Activated CD8-positive, alpha-beta memory T cell treated with anti-CD3 and anti-CD28 coated beads, Interleukin-2, amount 10 ng/mL, durations not matched to agents 7 days and 5 days (primary cell): Measurements from ENCODE around the gene ATP5F1A. TPM values are rescaled to one million over a fixed set of nuclear protein-coding genes. Genes with fewer than 3 reads are reported as not detected.
"Not testable (repeated sequence)": the region's sequence is repeated elsewhere in the genome, so short reads cannot be mapped to it uniquely, and the experiment has no call there.

Experiments used
- ATAC-seq: fragments of 150-1000 bp; cut with Tn5 transposase; one replicate; pipeline ENCODE4 v1.10.0; 2021; ENCODE audit warnings: moderate library complexity
- CTCF ChIA-PET: fragments of 350-600 bp; sonication (Branson Sonifier 250); formaldehyde crosslinking; loops from one replicate; lab custom pipeline; 2021; ENCODE audit warnings: antibody characterized with exemption; lab: Charles Lee
- DNase-seq: peaks from one replicate; pipeline ENCODE4 v3.0.0-alpha.2; 2020
- H3K27ac Mint-ChIP-seq: one replicate; pipeline ENCODE4 v1.8.0; 2021; ENCODE audit warnings: mild to moderate bottlenecking, mixed read lengths
- H3K27me3 Mint-ChIP-seq: one replicate; pipeline ENCODE4 v1.8.0; 2021; ENCODE audit warnings: mixed read lengths
- H3K36me3 Mint-ChIP-seq: one replicate; pipeline ENCODE4 v1.8.0; 2021; ENCODE audit warnings: mild to moderate bottlenecking, mixed read lengths
- H3K4me1 Mint-ChIP-seq: one replicate; pipeline ENCODE4 v1.8.0; 2021; ENCODE audit warnings: mixed read lengths
- H3K4me3 Mint-ChIP-seq: one replicate; pipeline ENCODE4 v1.8.0; 2021; ENCODE audit warnings: mild to moderate bottlenecking, moderate library complexity, mixed read lengths
- H3K9me3 Mint-ChIP-seq: one replicate; pipeline ENCODE4 v1.8.0; 2022; ENCODE audit warnings: low read depth, mixed read lengths
- total RNA-seq, 2 experiments: library from RNA; stranded (reverse); gene quantifications; one replicate each; pipeline ENCODE4 v1.2.3, GENCODE V29; 2021

Gene ATP5F1A
- 100 to 1,000 TPM; 341 to 485 TPM for total RNA-seq

DNA sequence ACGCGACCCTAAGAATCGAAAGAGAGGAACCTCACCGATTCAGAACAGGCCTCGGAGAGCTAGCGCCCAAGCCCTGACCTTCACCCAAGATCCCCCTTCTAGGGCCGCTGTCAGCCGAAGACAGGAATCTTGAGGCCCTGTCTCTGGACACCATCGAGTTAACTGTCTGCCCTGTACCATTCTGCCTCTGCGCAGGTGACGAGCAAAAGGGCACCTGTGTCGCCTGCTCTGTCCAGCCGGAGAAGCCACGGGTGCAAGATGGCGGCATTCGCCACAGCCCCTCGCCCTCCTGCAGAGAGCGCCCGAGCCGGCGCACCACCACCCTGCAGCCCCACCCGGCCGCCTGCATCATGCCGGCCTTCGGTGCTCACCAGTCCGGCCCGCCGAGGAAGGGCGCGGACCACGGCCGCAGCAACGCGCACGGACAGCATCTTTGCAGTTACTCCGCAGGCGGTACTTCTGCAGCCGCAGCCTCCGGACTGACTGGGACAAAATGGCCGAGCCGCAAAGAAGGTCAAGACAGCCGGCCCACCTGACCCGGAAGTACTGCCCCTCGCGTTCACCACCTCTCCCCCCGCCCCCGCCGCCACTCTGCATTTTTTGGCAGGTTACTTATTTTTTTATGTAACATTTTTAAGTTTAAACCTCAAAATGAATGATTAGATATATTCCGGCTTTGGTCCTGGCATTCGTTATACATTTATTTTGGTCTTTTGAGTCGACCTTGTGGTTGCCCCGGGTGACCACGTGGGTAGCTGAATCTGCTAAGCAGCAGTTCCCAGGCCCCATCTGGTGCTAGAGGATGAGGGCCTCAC, at the start of gene ATP5F1A:
Gene ATP5F1A, minus strand, starts transcription at position 496 of the 815 bp plus-strand sequence. Its CDS starts 65 bp downstream, at position 431.
- DNase-seq = peak; percentile 90
- CTCF ChIA-PET = interaction anchor here (0.9 to 2.1 kb wide), 8 partner anchors 8 to 560 kb away, joined by 3 to 12 read pairs (median 4); a partner anchor contains a TSS
- Mint-ChIP-seq H3K9me3 (no peaks in the 10 kb centered on the region), H3K27me3 (no peaks in the 10 kb centered on the region), H3K4me3 (peak within 1 kb of the TSS; percentile 95), H3K36me3 (peaks cover 16% of the 10 kb centered on the region), H3K27ac (peak within 1 kb of the TSS; percentile 99), H3K4me1 (peaks cover 26% of the 10 kb centered on the region)
- ATAC-seq = peak; percentile 86

- H3K4me3 Mint-ChIP-seq = no peak overlapping the region
- CTCF ChIA-PET = interaction anchor here (1.3 to 1.4 kb wide), 2 partner anchors 33 to 517 kb away, joined by 3 to 6 read pairs; a partner anchor contains a TSS
Observed at GRCh38 chr18:46141199-46141598, 43.1 kb upstream of the ATP5F1A start.

DNA sequence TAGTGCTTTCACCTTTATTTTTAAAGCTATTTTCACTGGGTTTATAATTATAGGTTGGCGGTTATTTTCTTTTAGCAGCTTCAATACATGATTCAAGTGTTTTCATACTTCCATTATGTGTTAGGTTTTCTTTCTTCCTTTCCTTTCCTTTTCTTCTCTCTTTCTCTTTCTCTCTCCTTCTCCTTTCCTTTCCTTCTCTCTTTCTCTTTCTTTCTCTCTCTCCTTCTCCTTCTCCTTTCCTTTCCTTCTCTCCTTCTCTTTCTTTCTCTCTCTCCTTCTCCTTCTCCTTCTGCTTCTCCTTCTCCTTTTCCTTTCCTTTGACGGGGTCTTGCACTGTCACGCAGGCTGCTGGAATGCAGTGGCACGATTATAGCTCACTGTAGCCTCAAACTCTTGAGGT, 42.1 kb upstream of the ATP5F1A start:
- CTCF ChIA-PET = interaction anchor here (0.5 to 1.3 kb wide), 2 partner anchors 34 to 118 kb away, joined by 3 read pairs; a partner anchor contains a TSS
- H3K4me3 Mint-ChIP-seq = no peak overlapping the region
- no peak for ATAC-seq

More at GRCh38 chr18:46141199-46141598, 43.1 kb upstream of the ATP5F1A start:
- ATAC-seq (no peak), DNase-seq (no peak)
- Mint-ChIP-seq H3K4me1 (no peaks in the 10 kb centered on the region), H3K9me3 (no peaks in the 10 kb centered on the region), H3K27ac (no peak overlapping the region), H3K27me3 (no peaks in the 10 kb centered on the region), H3K36me3 (no peaks in the 10 kb centered on the region)

GRCh38 chr18:46134920-46135675, 37.0 kb upstream of the ATP5F1A start:
- H3K4me1 Mint-ChIP-seq = no peaks in the 10 kb centered on the region
- H3K9me3 Mint-ChIP-seq = no peaks in the 10 kb centered on the region
- H3K4me3 Mint-ChIP-seq = no peak overlapping the region
- CTCF ChIA-PET = interaction anchor here (1.2 to 4.1 kb wide), 2 partner anchors 13 to 38 kb away, joined by 3 to 18 read pairs; a partner anchor contains a TSS
- H3K36me3 Mint-ChIP-seq = peaks cover 4% of the 10 kb centered on the region
- no peaks in the 10 kb centered on the region for H3K27me3 Mint-ChIP-seq
- H3K27ac Mint-ChIP-seq = no peak overlapping the region
- ATAC-seq (no peak), DNase-seq (peak; percentile 33)

More for the DNA sequence above, 42.1 kb upstream of the ATP5F1A start:
- Mint-ChIP-seq H3K27me3 (no peaks in the 10 kb centered on the region), H3K36me3 (no peaks in the 10 kb centered on the region), H3K27ac (no peak overlapping the region), H3K9me3 (no peaks in the 10 kb centered on the region), H3K4me1 (no peaks in the 10 kb centered on the region)
- DNase-seq = no peak

DNA sequence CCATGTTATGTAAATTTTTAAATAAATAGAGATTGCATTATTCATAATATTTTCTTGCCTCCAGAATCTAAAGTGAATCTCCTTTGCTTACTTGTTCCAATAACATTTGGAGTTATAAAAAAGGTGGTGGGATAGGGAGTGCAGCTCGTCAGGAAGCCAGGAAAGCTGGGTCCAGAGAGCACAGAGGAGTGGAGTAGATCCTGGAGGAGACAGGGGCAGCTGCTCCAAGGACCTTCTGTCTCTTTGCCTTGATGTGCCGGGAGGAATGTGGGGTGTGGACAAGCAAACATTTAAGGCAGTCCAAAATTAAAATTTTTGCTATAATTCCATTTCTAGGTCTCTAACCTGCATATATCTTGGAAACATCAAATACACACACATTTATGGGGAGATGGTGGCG, 35.4 kb upstream of the ATP5F1A start:
- DNase-seq = peak; percentile 7
- no peaks in the 10 kb centered on the region for H3K9me3 Mint-ChIP-seq
- H3K36me3 Mint-ChIP-seq = peaks cover 14% of the 10 kb centered on the region
- no peak overlapping the region for H3K27ac Mint-ChIP-seq
- H3K27me3 Mint-ChIP-seq = no peaks in the 10 kb centered on the region
- ATAC-seq = no peak
- H3K4me1 Mint-ChIP-seq = no peaks in the 10 kb centered on the region
- no peak overlapping the region for H3K4me3 Mint-ChIP-seq
- CTCF ChIA-PET = no interaction called here

DNA sequence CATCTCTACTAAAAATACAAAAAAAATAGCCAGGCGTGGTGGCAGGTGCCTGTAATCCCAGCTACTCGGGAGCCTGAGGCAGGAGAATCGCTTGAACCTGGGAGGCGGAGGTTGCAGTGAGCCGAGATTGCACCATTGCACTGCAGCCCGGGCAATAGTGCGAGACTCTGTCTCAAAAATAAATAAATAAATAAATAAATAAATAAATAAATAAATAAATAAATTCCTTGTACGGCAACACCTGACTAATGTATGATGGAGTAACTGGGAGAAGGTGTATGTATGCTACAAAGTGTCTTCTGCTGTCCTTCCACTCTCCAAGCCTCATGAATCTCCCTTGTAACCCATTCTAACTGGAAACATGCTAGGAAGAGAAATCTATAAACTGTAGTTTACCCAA, 32.5 kb upstream of the ATP5F1A start:
- CTCF ChIA-PET, H3K9me3 Mint-ChIP-seq, DNase-seq, ATAC-seq, H3K4me3 Mint-ChIP-seq, H3K27ac Mint-ChIP-seq, H3K4me1 Mint-ChIP-seq, H3K27me3 Mint-ChIP-seq: not testable (repeated sequence)
- peaks cover 27% of the 10 kb centered on the region for H3K36me3 Mint-ChIP-seq

GRCh38 chr18:46130061-46130460, 32.0 kb upstream of the ATP5F1A start:
- CTCF ChIA-PET = no interaction called here
- no peaks in the 10 kb centered on the region for H3K4me1 Mint-ChIP-seq
- H3K27me3 Mint-ChIP-seq = no peaks in the 10 kb centered on the region
- H3K9me3 Mint-ChIP-seq = no peaks in the 10 kb centered on the region
- H3K4me3 Mint-ChIP-seq = no peak overlapping the region
- H3K27ac Mint-ChIP-seq = no peak overlapping the region
- DNase-seq = no peak
- H3K36me3 Mint-ChIP-seq = peaks cover 27% of the 10 kb centered on the region
- no peak for ATAC-seq

DNA sequence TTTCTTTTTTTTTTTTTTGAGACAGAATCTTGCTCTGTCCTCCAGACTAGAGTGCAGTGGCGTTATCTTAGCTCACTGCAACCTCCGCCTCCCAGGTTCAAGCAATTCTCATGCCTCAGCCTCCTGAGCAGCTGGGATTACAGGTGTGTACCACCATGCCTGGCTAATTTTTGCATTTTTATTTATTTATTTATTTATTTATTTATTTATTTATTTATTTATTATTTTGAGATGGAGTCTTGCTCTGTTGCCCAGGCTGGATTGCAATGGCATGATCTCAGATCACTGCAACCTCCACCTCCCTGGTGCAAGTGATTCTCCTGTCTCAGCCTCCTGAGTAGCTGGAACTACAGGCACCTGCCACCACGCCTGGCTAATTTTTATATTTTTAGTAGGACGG, 28.5 kb upstream of the ATP5F1A start:
- H3K9me3 Mint-ChIP-seq, ATAC-seq, H3K4me3 Mint-ChIP-seq, H3K4me1 Mint-ChIP-seq, DNase-seq, H3K27ac Mint-ChIP-seq, H3K27me3 Mint-ChIP-seq: not testable (repeated sequence)
- CTCF ChIA-PET = interaction anchor here (1.1 to 1.5 kb wide), 2 partner anchors 21 to 23 kb away, joined by 3 to 4 read pairs; no protein-coding TSS in a partner anchor
- peaks cover 35% of the 10 kb centered on the region for H3K36me3 Mint-ChIP-seq

DNA sequence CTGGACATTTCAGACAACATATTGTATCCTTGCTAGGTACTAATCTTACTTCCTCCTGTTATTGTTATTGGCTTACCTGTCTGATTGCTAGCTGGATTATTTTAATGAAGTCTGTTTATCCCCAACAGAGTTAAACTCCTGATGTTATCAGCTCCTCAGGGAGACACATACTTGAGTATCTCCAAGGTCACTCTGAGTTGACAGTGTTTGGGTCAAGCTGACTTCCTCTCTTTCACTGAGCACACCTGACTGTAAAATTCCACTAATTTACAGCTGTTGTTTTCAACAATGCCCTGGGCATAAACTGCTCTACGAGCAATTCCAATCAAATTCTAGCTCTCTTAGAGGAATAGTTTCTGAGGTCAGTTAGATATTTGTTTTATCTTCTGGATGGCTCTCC, 15.7 kb upstream of the ATP5F1A start:
- no peak overlapping the region for H3K4me3 Mint-ChIP-seq
- CTCF ChIA-PET = interaction anchor here (0.9 to 1.2 kb wide), 2 partner anchors 9 to 35 kb away, joined by 3 to 5 read pairs; no protein-coding TSS in a partner anchor
- peaks cover 45% of the 10 kb centered on the region for H3K36me3 Mint-ChIP-seq
- peaks cover 9% of the 10 kb centered on the region for H3K4me1 Mint-ChIP-seq
- H3K27ac Mint-ChIP-seq = no peak overlapping the region
- no peaks in the 10 kb centered on the region for H3K27me3 Mint-ChIP-seq
- no peak for ATAC-seq
- H3K9me3 Mint-ChIP-seq = no peaks in the 10 kb centered on the region
- DNase-seq = no peak

- Mint-ChIP-seq H3K4me1 (peaks cover 22% of the 10 kb centered on the region), H3K27ac (no peak overlapping the region), H3K9me3 (no peaks in the 10 kb centered on the region), H3K36me3 (peaks cover 52% of the 10 kb centered on the region), H3K27me3 (no peaks in the 10 kb centered on the region), H3K4me3 (no peak overlapping the region)
- ATAC-seq (no peak), DNase-seq (no peak)
- CTCF ChIA-PET = interaction anchor here (0.6 to 1.5 kb wide), 3 partner anchors 12 to 37 kb away, joined by 3 to 4 read pairs (median 3); no protein-coding TSS in a partner anchor
Observed at GRCh38 chr18:46110406-46110805, 12.3 kb upstream of the ATP5F1A start.

- DNase-seq (no peak), ATAC-seq (no peak)
- CTCF ChIA-PET = interaction anchor here (0.6 to 0.7 kb wide), 2 partner anchors 37 to 38 kb away, joined by 3 read pairs; no protein-coding TSS in a partner anchor
- Mint-ChIP-seq H3K36me3 (peaks cover 46% of the 10 kb centered on the region), H3K9me3 (no peaks in the 10 kb centered on the region), H3K4me3 (no peak overlapping the region), H3K27ac (no peak overlapping the region), H3K27me3 (no peaks in the 10 kb centered on the region), H3K4me1 (peaks cover 28% of the 10 kb centered on the region)
Observed at GRCh38 chr18:46109386-46109785, 11.3 kb upstream of the ATP5F1A start.

DNA sequence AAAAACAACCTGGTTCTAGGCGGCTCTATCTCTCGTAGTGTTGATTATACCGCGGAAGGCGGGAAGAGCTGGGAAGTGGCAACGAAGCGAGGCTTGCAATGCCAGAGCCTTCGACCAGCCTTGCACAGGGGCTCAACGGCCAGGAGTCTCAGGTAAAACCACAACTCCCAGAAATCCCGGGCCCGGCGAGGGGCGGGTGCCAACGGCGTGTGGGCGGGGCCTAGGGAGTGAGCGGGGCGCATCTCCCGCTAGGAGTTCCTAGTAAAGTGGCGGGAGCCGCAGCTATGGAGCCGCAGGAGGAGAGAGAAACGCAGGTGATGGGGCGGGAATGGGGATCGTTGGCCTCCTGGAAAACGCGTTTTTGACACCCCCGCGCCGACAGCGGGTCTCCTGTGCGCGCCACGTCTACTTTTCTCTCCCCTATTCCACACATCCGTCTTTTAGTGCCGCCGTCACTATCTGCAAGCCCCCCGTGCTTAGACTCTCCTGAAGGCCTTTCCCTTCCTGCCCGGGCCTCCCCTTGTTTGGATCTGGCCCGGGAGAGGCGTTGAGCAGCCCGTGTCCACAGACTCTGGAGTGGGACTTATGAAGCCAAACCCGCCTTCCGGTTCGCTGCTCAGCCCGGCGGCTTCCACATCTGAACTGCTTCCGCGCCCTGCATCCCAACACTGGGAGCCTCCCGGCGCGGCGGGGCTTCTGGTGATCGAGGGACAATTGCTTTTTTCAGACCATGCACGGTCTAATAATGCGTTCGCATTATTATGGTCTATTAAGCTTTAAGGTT, 6.2 kb upstream of the ATP5F1A start, which contains the start of gene HAUS1:
Gene HAUS1, plus strand, starts transcription at position 258 of the 784 bp plus-strand sequence. Its CDS starts 27 bp downstream, at position 285.
- H3K4me3 Mint-ChIP-seq = peak within 1 kb of the TSS; percentile 90
- no peaks in the 10 kb centered on the region for H3K9me3 Mint-ChIP-seq
- DNase-seq (peak; percentile 87), ATAC-seq (peak; percentile 92)
- H3K4me1 Mint-ChIP-seq = peaks cover 34% of the 10 kb centered on the region
- CTCF ChIA-PET = interaction anchor here (1.4 kb wide), 2 partner anchors 44 to 53 kb away, joined by 3 read pairs; no protein-coding TSS in a partner anchor
- H3K27ac Mint-ChIP-seq = peak within 1 kb of the TSS; percentile 92
- peaks cover 19% of the 10 kb centered on the region for H3K36me3 Mint-ChIP-seq
- H3K27me3 Mint-ChIP-seq = no peaks in the 10 kb centered on the region
